A549 (cell line): ENCODE measurements around the gene SERTAD4.

Source experiments
- CHD4 ChIP-seq: fragments of 200-600 bp; sonication (generic); IDR thresholded peaks from 2 replicates; pipeline ENCODE4 v1.6.1; 2016; ENCODE audit warnings: antibody characterized with exemption, mild to moderate bottlenecking, borderline replicate concordance
- JUN ChIP-seq, 2 experiments: fragments of >200 bp; sonication (Bioruptor Twin); formaldehyde crosslinking; IDR thresholded peaks; 2 replicates in 1 of 2; 3 replicates in 1 of 2; pipeline ENCODE4 v1.6.1; 2016 to 2017
- POLR2A ChIP-seq: IDR thresholded peaks from 2 replicates; pipeline ENCODE4 v1.6.1; 2012; ENCODE audit warnings: mild to moderate bottlenecking, low read length

- TF ChIP-seq CHD4 (no peak), JUN (IDR thresholded peaks at IDR 0.05) (no peak), POLR2A (no peak)
These were observed 12.3 kb downstream of the SERTAD4 start for GRCh38 chr1:210244746-210245367.
